Liver (tissue), 9 donors: ENCODE results near the gene SC5D. TPM values are rescaled to one million over a fixed set of nuclear protein-coding genes. Genes with fewer than 3 reads are reported as not detected.
A peak's percentile ranks its signal among the peaks of the same experiment; 100 is the strongest.

Experiments used
- DNase-seq: peaks from one replicate; pipeline ENCODE4 v3.0.0-alpha.2; 2017; ENCODE audit warnings: low spot score
- H3K27ac ChIP-seq, 2 donors: one replicate each; pipeline ENCODE4 v1.7.0; 2013; ENCODE audit warnings: inconsistent platforms in 2 of 2, low read length in 2 of 2, control low read depth in 1 of 2, low read depth in 1 of 2, mild to moderate bottlenecking in 1 of 2
- H3K27me3 ChIP-seq, 4 donors: one replicate each; pipeline versions ENCODE4 v1.6.1 to v1.7.0; 2013; ENCODE audit warnings: low read length in 3 of 4, inconsistent platforms in 1 of 4, mild to moderate bottlenecking in 1 of 4, moderate library complexity in 1 of 4; ENCODE audit not compliant: control insufficient read depth in 4 of 4, insufficient read depth in 4 of 4
- H3K36me3 ChIP-seq, 4 donors: one replicate each; pipeline versions ENCODE4 v1.6.1 to v1.7.0; 2013; ENCODE audit warnings: low read length in 3 of 4, mild to moderate bottlenecking in 3 of 4, low read depth in 1 of 4, moderate library complexity in 1 of 4; ENCODE audit not compliant: control insufficient read depth in 4 of 4, insufficient read depth in 3 of 4
- H3K4me1 ChIP-seq, 4 donors: one replicate each; pipeline versions ENCODE4 v1.6.1 to v1.7.0; 2013; ENCODE audit warnings: low read length in 3 of 4, mild to moderate bottlenecking in 3 of 4, moderate library complexity in 1 of 4; ENCODE audit not compliant: control insufficient read depth in 4 of 4, insufficient read depth in 4 of 4
- H3K4me3 ChIP-seq, 3 donors: one replicate each; pipeline versions ENCODE4 v1.6.1 to v1.7.0; 2013; ENCODE audit warnings: low read length in 3 of 3, control low read depth in 1 of 3, low read depth in 1 of 3, mild to moderate bottlenecking in 1 of 3
- H3K9ac ChIP-seq, 2 donors: one replicate each; pipeline ENCODE4 v1.7.0; 2013; ENCODE audit warnings: low read length in 2 of 2, mild to moderate bottlenecking in 2 of 2, moderate library complexity in 2 of 2, control low read depth in 1 of 2, low read depth in 1 of 2
- H3K9me3 ChIP-seq, 4 donors: one replicate each; pipeline versions ENCODE4 v1.6.1 to v1.7.0; 2013; ENCODE audit warnings: low read length in 3 of 4; ENCODE audit not compliant: control insufficient read depth in 4 of 4
- ATF3 ChIP-seq: IDR thresholded peaks from 2 replicates; pipeline ENCODE4 v1.6.1; 2016; ENCODE audit warnings: antibody characterized with exemption
- CTCF ChIP-seq: fragments of 150-350 bp; IDR thresholded peaks from 2 replicates; pipeline ENCODE4 v1.5.1; 2017; ENCODE audit warnings: improper control_type of control experiment, low read depth, low read length; ENCODE audit not compliant: missing input control
- EGR1 ChIP-seq, 2 donors: IDR thresholded peaks; 2 replicates each; pipeline ENCODE4 v1.6.1; 2016 to 2018; ENCODE audit warnings: antibody characterized with exemption in 2 of 2, low read depth in 2 of 2
- FOXA1 ChIP-seq: IDR thresholded peaks from 2 replicates; pipeline ENCODE4 v1.6.1; 2016; ENCODE audit warnings: antibody characterized with exemption
- FOXA2 ChIP-seq: IDR thresholded peaks from 2 replicates; pipeline ENCODE4 v1.6.1; 2016; ENCODE audit warnings: antibody characterized with exemption
- GABPA ChIP-seq, 2 donors: IDR thresholded peaks in 1 of 2; conservative IDR thresholded peaks in 1 of 2; 2 replicates each; pipeline ENCODE4 v1.6.1; 2016; ENCODE audit warnings: antibody characterized with exemption in 2 of 2, mild to moderate bottlenecking in 1 of 2, moderate library complexity in 1 of 2
- HNF4A ChIP-seq, 2 donors: conservative IDR thresholded peaks; 2 replicates each; pipeline ENCODE4 v1.6.1; 2016; ENCODE audit warnings: antibody characterized with exemption in 2 of 2, mild to moderate bottlenecking in 2 of 2
- HNF4G ChIP-seq: IDR thresholded peaks from 2 replicates; pipeline ENCODE4 v1.6.1; 2016; ENCODE audit warnings: antibody characterized with exemption
- JUND ChIP-seq, 2 donors: IDR thresholded peaks; 2 replicates each; pipeline ENCODE4 v1.6.1; 2016; ENCODE audit warnings: antibody characterized with exemption in 2 of 2
- NR2F2 ChIP-seq: IDR thresholded peaks from 2 replicates; pipeline ENCODE4 v1.6.1; 2016; ENCODE audit warnings: antibody characterized with exemption
- RAD21 ChIP-seq, 2 donors: IDR thresholded peaks; 2 replicates each; pipeline ENCODE4 v1.6.1; 2016; ENCODE audit warnings: antibody characterized with exemption in 2 of 2, mild to moderate bottlenecking in 2 of 2
- REST ChIP-seq: IDR thresholded peaks from 2 replicates; pipeline ENCODE4 v1.6.1; 2016; ENCODE audit warnings: antibody characterized with exemption, mild to moderate bottlenecking
- RXRA ChIP-seq, 2 donors: IDR thresholded peaks; 2 replicates each; pipeline ENCODE4 v1.6.1; 2017 to 2018; ENCODE audit warnings: antibody characterized with exemption in 2 of 2, mild to moderate bottlenecking in 1 of 2
- SP1 ChIP-seq: IDR thresholded peaks from 2 replicates; pipeline ENCODE4 v1.6.1; 2018; ENCODE audit warnings: antibody characterized with exemption, mild to moderate bottlenecking
- TAF1 ChIP-seq: conservative IDR thresholded peaks from 2 replicates; pipeline ENCODE4 v1.6.1; 2016; ENCODE audit warnings: antibody characterized with exemption, mild to moderate bottlenecking
- WGBS: extraction: QIAGEN DNeasy Blood & Tissue Kit; methylation state at CpG from one replicate; pipeline ENCODE4 v1.1.7; 2013; 5-methylcytosine and 5-hydroxymethylcytosine counted together
- polyA plus RNA-seq, 2 donors: library from polyadenylated mRNA; stranded (reverse) in 1 of 2; unstranded in 1 of 2; fragments of 200-250 nt in 1 of 2; fragments of >200 nt in 1 of 2; fragmentation: Nextera tagmentation in 1 of 2; extraction: Ambion mirVana in 1 of 2; gene quantifications; one replicate each; pipeline versions ENCODE4 v1.2.1 to v1.2.3, GENCODE V29; 2013 to 2015
- total RNA-seq, 2 donors: library from RNA; depleted of rRNA; stranded (reverse); fragments of >200 nt; gene quantifications; one replicate each; pipeline ENCODE4 v1.2.3, GENCODE V29; 2014
- TF ChIP-seq, protein P1 (sequence below): IDR thresholded peaks from 2 replicates; pipeline ENCODE4 v1.6.1; 2016; ENCODE audit warnings: antibody characterized with exemption
- donor health status: healthy.
- donor health status: healthy.
- donor health status: healthy.
- donor health status: healthy.
- donor health status: healthy.

Gene SC5D
- total and polyA plus RNA-seq, 4 donors, result 80.1 to 282 (median 153) TPM

- H3K9me3 ChIP-seq, result no peaks in the 10 kb centered on the region
- no peak for DNase-seq
- peaks cover 2 to 42% (median 24%) of the 10 kb centered on the region in 4 donors for H3K4me1 ChIP-seq
- 76% methylated on average over 8 of the region's 8 CpGs for WGBS
- H3K9ac ChIP-seq, result peak overlapping the region in 1 of 2 donors; percentile 47
- H3K36me3 ChIP-seq, result peaks cover 0 to 5% (median 0%) of the 10 kb centered on the region in 4 donors
- H3K27ac ChIP-seq, result peak overlapping the region; percentile 46 to 53
- no peaks in the 10 kb centered on the region for H3K27me3 ChIP-seq
- TF ChIP-seq FOXA2 (no peak), EGR1 (IDR thresholded peaks at IDR 0.05; ENCODE audit: low read depth in 2 of 2) (no peak)
- H3K4me3 ChIP-seq, result no peak overlapping the region
Measured at GRCh38 chr11:121295246-121296029, 2.9 kb downstream of the SC5D start.

DNA sequence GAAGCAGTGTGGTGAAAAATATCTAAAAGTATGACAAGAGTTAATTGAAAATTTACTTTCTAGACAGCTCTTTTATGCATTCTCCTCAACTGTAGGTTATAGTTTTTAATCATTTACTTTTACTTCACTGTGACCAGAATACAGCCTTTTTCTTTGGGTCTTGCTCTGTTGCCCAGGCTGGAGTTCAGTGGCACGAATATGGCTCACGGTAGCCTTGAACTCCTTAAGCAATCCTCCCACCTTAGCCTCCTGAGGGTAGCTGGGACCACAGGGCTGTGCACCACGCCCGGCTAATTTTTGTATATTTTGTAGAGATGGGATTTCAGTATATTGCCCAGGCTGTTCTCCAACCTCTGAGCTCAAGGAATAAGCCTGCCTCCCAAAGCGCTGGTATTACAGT, 5.3 kb downstream of the SC5D start:
- H3K27me3 ChIP-seq, result no peaks in the 10 kb centered on the region
- peaks cover 3 to 54% (median 36%) of the 10 kb centered on the region in 4 donors for H3K4me1 ChIP-seq
- TF ChIP-seq RAD21 (IDR thresholded peaks at IDR 0.05) (no peak), RXRA (IDR thresholded peaks at IDR 0.05) (no peak), JUND (IDR thresholded peaks at IDR 0.05) (no peak), HNF4A (conservative IDR thresholded peaks at IDR 0.05) (no peak), CTCF (no peak), FOXA1 (no peak), TAF1 (no peak), REST (no peak), GABPA (IDR thresholded peaks at IDR 0.05 in 1 of 2, conservative IDR thresholded peaks at IDR 0.05 in 1 of 2) (no peak), SP1 (no peak)
- DNase-seq, result no peak
- H3K9me3 ChIP-seq, result no peaks in the 10 kb centered on the region
- no peak overlapping the region for H3K4me3 ChIP-seq
- 91% methylated on average over 5 of the region's 5 CpGs for WGBS
- no peak overlapping the region for H3K9ac ChIP-seq
- H3K36me3 ChIP-seq, result peaks cover 0 to 5% (median 0%) of the 10 kb centered on the region in 4 donors
- H3K27ac ChIP-seq, result no peak overlapping the region

GRCh38 chr11:121298774-121299173, 6.2 kb downstream of the SC5D start:
- Histone ChIP-seq H3K4me3 (no peak overlapping the region), H3K4me1 (peaks cover 3 to 59% (median 36%) of the 10 kb centered on the region in 4 donors), H3K9ac (no peak overlapping the region), H3K36me3 (peaks cover 0 to 5% (median 0%) of the 10 kb centered on the region in 4 donors), H3K9me3 (no peaks in the 10 kb centered on the region), H3K27ac (no peak overlapping the region), H3K27me3 (no peaks in the 10 kb centered on the region)
- DNase-seq, result no peak
- 96% methylated on average over 5 of the region's 5 CpGs for WGBS
- no peak for TF ChIP-seq NR2F2
- TF ChIP-seq ATF3, result no peak
- TF ChIP-seq, protein P1, sequence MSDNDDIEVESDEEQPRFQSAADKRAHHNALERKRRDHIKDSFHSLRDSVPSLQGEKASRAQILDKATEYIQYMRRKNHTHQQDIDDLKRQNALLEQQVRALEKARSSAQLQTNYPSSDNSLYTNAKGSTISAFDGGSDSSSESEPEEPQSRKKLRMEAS, result no peak
- TF ChIP-seq FOXA1, result no peak
- TF ChIP-seq HNF4G, result no peak
- TF ChIP-seq SP1, result no peak
- TF ChIP-seq CTCF, result no peak
- no peak for TF ChIP-seq EGR1 (IDR thresholded peaks at IDR 0.05; ENCODE audit: low read depth in 2 of 2)
- TF ChIP-seq GABPA (IDR thresholded peaks at IDR 0.05 in 1 of 2, conservative IDR thresholded peaks at IDR 0.05 in 1 of 2), result no peak
